Mucosa of rectum (tissue), 2 donors: Measurements from ENCODE around the gene CNEP1R1.
A peak's percentile ranks its signal among the peaks of the same experiment; 100 is the strongest.

ENCODE experiments used
- H3K27ac ChIP-seq, 2 donors: one replicate each; pipeline ENCODE4 v1.7.0; 2013; ENCODE audit warnings: inconsistent platforms in 2 of 2, low read depth in 2 of 2, low read length in 2 of 2
- H3K27me3 ChIP-seq, 2 donors: one replicate each; pipeline ENCODE4 v1.7.0; 2013; ENCODE audit warnings: low read length in 2 of 2; ENCODE audit not compliant: control insufficient read depth in 2 of 2, insufficient read depth in 2 of 2
- H3K36me3 ChIP-seq, 2 donors: one replicate each; pipeline ENCODE4 v1.7.0; 2013; ENCODE audit warnings: low read length in 2 of 2; ENCODE audit not compliant: control insufficient read depth in 2 of 2, insufficient read depth in 2 of 2
- H3K4me1 ChIP-seq, 2 donors: one replicate each; pipeline ENCODE4 v1.7.0; 2013; ENCODE audit warnings: low read length in 2 of 2, mild to moderate bottlenecking in 1 of 2; ENCODE audit not compliant: control insufficient read depth in 2 of 2, insufficient read depth in 2 of 2
- H3K4me3 ChIP-seq, 2 donors: one replicate each; pipeline ENCODE4 v1.7.0; 2013; ENCODE audit warnings: low read length in 2 of 2
- H3K9ac ChIP-seq, 2 donors: one replicate each; pipeline ENCODE4 v1.7.0; 2013; ENCODE audit warnings: low read length in 2 of 2, low read depth in 1 of 2, mild to moderate bottlenecking in 1 of 2
- H3K9me3 ChIP-seq, 2 donors: one replicate each; pipeline ENCODE4 v1.7.0; 2013; ENCODE audit warnings: low read length in 2 of 2; ENCODE audit not compliant: control insufficient read depth in 2 of 2
- donor health status: healthy.
- donor health status: Normal muscosa, but diverticular disease.

CNEP1R1 gene

DNA sequence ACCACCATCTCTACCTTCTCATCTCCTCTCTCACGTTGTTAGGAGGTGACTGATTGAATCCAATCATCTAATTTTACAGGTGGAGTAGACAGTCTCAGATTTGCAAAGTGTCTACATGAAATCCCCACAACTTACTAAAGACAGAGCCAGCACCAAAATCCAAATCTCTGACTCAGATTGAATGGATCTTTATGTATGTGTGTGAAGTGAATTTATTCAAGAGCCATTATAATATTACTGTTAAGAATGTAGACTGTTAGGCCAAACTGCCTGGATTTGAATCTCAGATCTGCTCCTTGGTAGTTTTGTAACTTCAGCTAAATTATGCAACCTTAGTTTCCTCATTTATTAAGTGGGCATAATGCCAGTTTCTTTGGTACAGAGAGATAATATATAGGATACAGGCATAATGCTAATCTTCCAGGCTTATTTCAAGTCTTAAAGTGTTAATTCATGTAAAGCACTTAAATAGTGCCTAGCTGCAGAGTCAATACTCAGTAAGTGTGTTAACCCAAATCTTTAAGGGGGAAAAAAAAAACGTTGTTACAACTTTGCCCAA, 12.7 kb downstream of the CNEP1R1 start:
- Histone ChIP-seq H3K4me1 (peaks cover 11 to 28% of the 10 kb centered on the region in 2 donors), H3K9ac (no peak overlapping the region), H3K27ac (peak overlapping the region in 1 of 2 donors; percentile 37), H3K9me3 (no peaks in the 10 kb centered on the region), H3K36me3 (peaks cover 10 to 12% of the 10 kb centered on the region in 2 donors), H3K4me3 (no peak overlapping the region), H3K27me3 (no peaks in the 10 kb centered on the region)

DNA sequence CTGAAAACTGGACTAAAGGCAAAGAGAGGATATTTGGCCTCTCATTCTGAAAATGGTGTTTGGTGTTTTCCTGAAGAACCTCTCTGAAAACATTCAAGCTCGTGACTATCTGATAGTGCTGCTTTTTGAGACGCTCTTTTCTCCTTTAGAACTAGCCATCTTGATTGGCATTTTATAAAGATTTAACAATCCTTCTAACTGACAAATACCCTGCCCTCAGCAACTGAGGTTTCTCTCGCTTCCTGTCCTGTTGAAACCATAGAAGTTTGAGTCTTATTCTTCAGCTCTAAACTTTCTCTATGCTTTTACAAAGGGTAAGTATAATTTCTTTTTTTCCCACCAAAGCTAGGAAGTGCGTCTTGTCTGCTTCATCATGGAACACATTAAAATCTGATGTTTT, 13.3 kb downstream of the CNEP1R1 start:
- peaks cover 9 to 10% of the 10 kb centered on the region in 2 donors for H3K36me3 ChIP-seq
- H3K9ac ChIP-seq, result no peak overlapping the region
- peaks cover 11 to 28% of the 10 kb centered on the region in 2 donors for H3K4me1 ChIP-seq
- H3K9me3 ChIP-seq, result no peaks in the 10 kb centered on the region
- peak overlapping the region in 1 of 2 donors; percentile 37 for H3K27ac ChIP-seq
- no peak overlapping the region for H3K4me3 ChIP-seq
- no peaks in the 10 kb centered on the region for H3K27me3 ChIP-seq

DNA sequence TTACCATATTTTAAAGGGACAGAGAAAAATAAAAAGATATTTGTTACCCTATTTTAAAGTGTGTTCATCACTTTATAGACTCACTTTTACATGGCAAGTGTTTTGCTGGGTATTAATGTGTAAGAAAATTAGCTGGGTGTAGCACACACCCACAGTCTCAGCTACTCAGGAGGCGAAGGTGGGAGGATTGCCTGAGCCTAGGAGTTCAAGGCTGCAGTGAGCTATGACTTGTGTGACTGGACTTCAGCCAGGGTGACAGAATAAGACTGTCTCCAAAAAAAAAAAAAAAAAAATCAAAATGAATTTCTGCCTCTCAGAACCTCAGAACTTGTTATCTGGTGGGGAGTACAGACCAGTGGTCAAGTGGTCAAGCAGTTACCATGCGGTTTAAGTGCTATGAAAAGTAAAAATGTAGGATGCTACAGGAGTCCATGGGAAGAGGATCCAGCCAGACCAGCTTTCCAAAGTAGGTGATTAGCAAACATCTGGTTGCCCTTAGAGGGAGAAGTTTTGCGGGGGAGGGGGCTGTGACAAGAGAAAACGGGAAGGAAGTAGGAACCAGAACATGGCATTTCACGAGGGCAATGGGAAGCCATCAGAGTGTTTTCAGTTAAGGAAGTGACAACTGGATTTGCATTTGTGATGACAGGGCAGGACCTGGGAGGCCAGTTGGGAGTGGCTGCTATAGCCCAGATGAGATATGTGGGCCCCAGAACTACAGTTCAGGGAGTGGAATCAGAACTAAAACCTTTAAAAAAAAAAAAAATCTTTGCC, 13.9 kb downstream of the CNEP1R1 start:
- H3K4me1 ChIP-seq, result peaks cover 11 to 28% of the 10 kb centered on the region in 2 donors

DNA sequence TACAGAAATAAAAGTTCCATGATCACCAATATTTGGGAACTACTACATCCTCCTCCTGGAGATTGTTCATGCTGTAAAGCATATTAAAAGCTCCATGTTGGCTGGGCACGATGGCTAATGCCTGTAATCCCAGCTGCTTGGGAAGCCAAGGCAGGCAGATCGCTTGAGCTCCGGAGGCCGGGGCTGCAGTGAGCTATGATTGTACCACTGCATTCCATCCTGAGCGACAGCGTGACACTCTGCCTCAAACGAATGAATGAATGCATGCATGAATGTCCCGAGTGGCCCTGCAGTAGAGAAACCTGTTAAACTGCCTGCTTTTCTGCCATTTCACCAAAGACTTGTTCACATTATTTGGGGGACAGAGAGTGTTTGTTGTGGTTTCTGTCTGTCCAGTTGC, 15.0 kb downstream of the CNEP1R1 start:
- Histone ChIP-seq H3K27ac (no peak overlapping the region), H3K9me3 (no peaks in the 10 kb centered on the region), H3K9ac (no peak overlapping the region), H3K4me1 (peaks cover 11 to 26% of the 10 kb centered on the region in 2 donors), H3K4me3 (no peak overlapping the region), H3K27me3 (no peaks in the 10 kb centered on the region), H3K36me3 (peaks cover 5 to 7% of the 10 kb centered on the region in 2 donors)

More for the DNA sequence above, 13.9 kb downstream of the CNEP1R1 start:
- no peak overlapping the region for H3K9ac ChIP-seq
- H3K4me3 ChIP-seq, result no peak overlapping the region
- no peaks in the 10 kb centered on the region for H3K9me3 ChIP-seq
- H3K27me3 ChIP-seq, result no peaks in the 10 kb centered on the region
- peaks cover 7 to 9% of the 10 kb centered on the region in 2 donors for H3K36me3 ChIP-seq
- peak overlapping the region; percentile 14 to 38 for H3K27ac ChIP-seq

DNA sequence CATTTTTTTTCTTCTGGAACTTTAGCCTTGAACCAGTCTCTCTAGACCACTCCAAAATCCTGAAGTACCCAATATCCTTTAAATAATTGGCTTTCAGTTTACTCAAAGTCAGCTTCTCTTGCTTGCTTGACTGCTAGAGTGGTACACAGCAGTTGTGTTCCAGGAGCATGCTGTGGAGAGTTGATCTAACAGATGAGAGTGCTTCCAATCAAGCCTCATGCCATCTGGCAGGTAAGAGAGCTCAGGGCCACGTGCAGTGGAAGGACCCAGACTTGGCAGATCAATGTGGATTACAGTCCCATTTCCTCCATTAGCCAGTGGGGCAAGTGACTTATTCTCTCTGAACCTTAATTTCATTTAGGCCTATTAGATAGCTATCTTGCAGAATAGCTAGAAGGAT, 15.7 kb downstream of the CNEP1R1 start:
- Histone ChIP-seq H3K9me3 (no peaks in the 10 kb centered on the region), H3K4me3 (no peak overlapping the region), H3K36me3 (peaks cover 0 to 3% of the 10 kb centered on the region in 2 donors), H3K9ac (no peak overlapping the region), H3K27me3 (no peaks in the 10 kb centered on the region), H3K27ac (no peak overlapping the region), H3K4me1 (peaks cover 7 to 19% of the 10 kb centered on the region in 2 donors)

DNA sequence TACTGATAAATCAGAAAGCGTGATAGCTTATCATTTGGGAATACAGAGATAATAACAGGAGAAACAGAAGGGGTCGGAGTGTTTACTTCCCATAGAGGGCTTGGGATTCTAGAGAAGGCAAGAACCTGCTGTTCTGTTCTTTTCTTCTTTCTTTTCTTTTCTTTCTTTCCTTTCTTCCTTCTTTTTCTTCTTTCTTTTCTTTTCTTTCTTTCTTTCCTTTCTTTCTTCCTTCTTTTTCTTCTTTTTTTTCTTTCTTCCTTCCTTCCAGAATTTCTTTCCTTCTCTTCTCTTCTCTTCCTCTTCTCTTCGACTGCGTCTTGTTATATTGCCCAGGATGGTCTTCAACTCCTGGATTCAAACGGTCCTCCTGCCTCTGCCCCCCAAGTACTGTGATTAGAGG, 18.3 kb downstream of the CNEP1R1 start:
- Histone ChIP-seq H3K36me3 (no peaks in the 10 kb centered on the region), H3K27me3 (no peaks in the 10 kb centered on the region), H3K4me3 (no peak overlapping the region), H3K9ac (no peak overlapping the region), H3K4me1 (peaks cover 3 to 7% of the 10 kb centered on the region in 2 donors), H3K27ac (no peak overlapping the region), H3K9me3 (no peaks in the 10 kb centered on the region)

DNA sequence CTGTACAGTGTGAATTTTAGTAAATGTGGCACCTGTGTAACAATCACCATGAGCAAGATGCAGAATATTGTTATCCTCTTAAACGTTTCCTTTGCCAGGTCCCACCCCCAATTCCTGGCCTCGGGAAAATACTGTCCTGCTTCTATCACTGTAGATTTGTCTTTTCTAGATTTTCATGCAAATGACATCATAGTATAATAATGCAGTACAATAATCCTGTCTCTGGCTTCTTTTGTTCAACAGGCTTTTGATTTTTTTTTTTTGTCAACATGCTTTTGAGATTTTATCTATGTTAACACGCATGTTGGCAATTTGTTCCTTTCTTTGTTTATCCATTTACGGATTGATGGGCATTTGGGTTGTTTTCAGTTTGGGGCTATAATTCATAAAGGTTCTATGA, 20.4 kb downstream of the CNEP1R1 start:
- H3K27ac ChIP-seq, result no peak overlapping the region
- H3K4me3 ChIP-seq, result no peak overlapping the region

DNA sequence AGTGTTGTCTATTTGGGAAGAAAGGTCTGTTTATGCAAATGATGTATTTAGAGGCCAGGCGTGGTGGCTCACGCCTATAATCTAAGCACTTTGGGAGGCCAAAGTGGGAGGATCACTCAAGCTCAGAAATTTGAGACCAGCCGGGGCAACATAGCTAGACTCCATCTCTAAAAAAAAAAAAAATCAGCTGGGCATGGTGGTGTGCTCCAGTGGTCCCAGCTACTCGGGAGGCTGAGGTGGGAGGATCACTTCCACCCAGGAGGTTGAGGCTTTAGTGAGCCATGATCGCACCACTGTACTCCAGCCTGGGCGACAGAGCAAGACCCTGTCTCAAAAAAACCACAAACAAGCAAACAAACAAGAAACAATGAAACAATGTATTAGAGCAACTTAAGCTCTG, 21.8 kb downstream of the CNEP1R1 start:
- no peaks in the 10 kb centered on the region for H3K9me3 ChIP-seq
- H3K27ac ChIP-seq, result no peak overlapping the region
- no peaks in the 10 kb centered on the region for H3K4me1 ChIP-seq
- H3K27me3 ChIP-seq, result no peaks in the 10 kb centered on the region
- H3K36me3 ChIP-seq, result no peaks in the 10 kb centered on the region
- H3K9ac ChIP-seq, result no peak overlapping the region
- no peak overlapping the region for H3K4me3 ChIP-seq

More for the DNA sequence above, 20.4 kb downstream of the CNEP1R1 start:
- no peak overlapping the region for H3K9ac ChIP-seq
- H3K4me1 ChIP-seq, result no peaks in the 10 kb centered on the region
- no peaks in the 10 kb centered on the region for H3K9me3 ChIP-seq
- no peaks in the 10 kb centered on the region for H3K36me3 ChIP-seq
- no peaks in the 10 kb centered on the region for H3K27me3 ChIP-seq

DNA sequence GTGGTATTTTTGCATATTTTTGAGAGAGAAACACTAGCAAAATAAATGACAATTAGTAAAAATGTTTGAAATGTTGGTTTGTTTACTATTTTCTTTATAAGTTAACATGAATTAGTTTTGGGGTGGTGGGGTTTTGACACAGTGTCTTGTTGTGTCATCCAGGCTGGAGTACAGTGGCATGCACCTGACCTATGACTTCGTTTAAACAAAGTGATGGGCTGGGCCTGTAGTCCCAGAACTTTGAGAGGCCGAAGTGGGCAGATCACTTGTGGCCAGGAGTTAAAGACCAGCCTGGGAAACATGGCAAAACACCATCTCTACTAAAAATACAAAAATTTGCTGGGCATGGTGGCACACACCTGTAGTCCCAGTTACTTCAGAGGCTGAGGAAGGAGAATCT, 22.8 kb downstream of the CNEP1R1 start:
- H3K4me1 ChIP-seq, result no peaks in the 10 kb centered on the region
- no peak overlapping the region for H3K4me3 ChIP-seq
- no peak overlapping the region for H3K9ac ChIP-seq
- no peak overlapping the region for H3K27ac ChIP-seq
- H3K36me3 ChIP-seq, result no peaks in the 10 kb centered on the region
- no peaks in the 10 kb centered on the region for H3K27me3 ChIP-seq
- H3K9me3 ChIP-seq, result no peaks in the 10 kb centered on the region

DNA sequence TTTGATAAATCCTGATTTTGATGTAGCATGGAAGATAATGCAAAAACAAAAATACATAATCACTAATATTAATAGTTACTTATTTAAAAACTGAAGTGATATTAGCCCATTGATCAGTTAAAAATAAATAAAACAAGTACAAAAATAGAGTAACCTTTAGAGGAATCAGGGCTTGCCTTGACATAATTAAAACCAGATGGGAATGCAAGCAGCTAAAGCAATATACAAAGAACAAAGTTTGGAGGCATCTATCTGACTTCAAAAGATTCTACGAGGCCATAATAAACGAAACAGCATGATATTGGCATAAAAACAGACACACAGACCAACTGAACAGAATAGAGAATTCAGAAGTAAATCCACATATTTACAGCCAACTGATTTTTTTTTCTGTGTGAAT, 25.8 kb downstream of the CNEP1R1 start:
- H3K4me3 ChIP-seq, result no peak overlapping the region
- H3K4me1 ChIP-seq, result no peaks in the 10 kb centered on the region
- H3K9me3 ChIP-seq, result peaks cover 0 to under 1% of the 10 kb centered on the region in 2 donors
- H3K9ac ChIP-seq, result no peak overlapping the region
- H3K36me3 ChIP-seq, result no peaks in the 10 kb centered on the region
- H3K27me3 ChIP-seq, result no peaks in the 10 kb centered on the region
- H3K27ac ChIP-seq, result no peak overlapping the region
